ENCODE measurements around the gene RTP2.

The RTP2 gene

GRCh38 chr3:187689984-187690383 lies 12.4 kb downstream of the RTP2 start (continued):
- no peak for TF ChIP-seq CREB5 (CRISPR knock-in tag; IDR thresholded peaks at IDR 0.05; ENCODE audit: low read depth)
- no peak for TF ChIP-seq ESRRG (CRISPR knock-in tag; IDR thresholded peaks at IDR 0.05)
- no peak for TF ChIP-seq ZNF70 (CRISPR knock-in tag; IDR thresholded peaks at IDR 0.05)
- TF ChIP-seq OSR1 (CRISPR knock-in tag; IDR thresholded peaks at IDR 0.05) = no peak
- no peak for TF ChIP-seq POU6F1 (CRISPR knock-in tag; IDR thresholded peaks at IDR 0.05; ENCODE audit: borderline replicate concordance, low read depth)

- no peak for TF ChIP-seq BACH2 (CRISPR knock-in tag; IDR thresholded peaks at IDR 0.05; ENCODE audit: borderline replicate concordance)
- no peak for TF ChIP-seq TOX (CRISPR knock-in tag; IDR thresholded peaks at IDR 0.05; ENCODE audit: borderline replicate concordance)
- no peak for TF ChIP-seq RARB (CRISPR knock-in tag; IDR thresholded peaks at IDR 0.05)
- no peak for TF ChIP-seq ZNF70 (CRISPR knock-in tag; IDR thresholded peaks at IDR 0.05)
- no peak for TF ChIP-seq ZFP30 (CRISPR knock-in tag; IDR thresholded peaks at IDR 0.05)
- TF ChIP-seq CREB5 (CRISPR knock-in tag; IDR thresholded peaks at IDR 0.05; ENCODE audit: low read depth) = no peak
- no peak for TF ChIP-seq CSRNP3 (CRISPR knock-in tag; IDR thresholded peaks at IDR 0.05)
- no peak for ATAC-seq
These were observed 15.6 kb downstream of the RTP2 start for GRCh38 chr3:187686621-187687273.

GRCh38 chr3:187685948-187686347 lies 16.4 kb downstream of the RTP2 start:
- no peak for ATAC-seq
- TF ChIP-seq OSR1 (CRISPR knock-in tag; IDR thresholded peaks at IDR 0.05) (no peak), TSHZ2 (CRISPR knock-in tag; IDR thresholded peaks at IDR 0.05) (no peak), GLIS3 (CRISPR knock-in tag; IDR thresholded peaks at IDR 0.05) (no peak), ZNF8 (CRISPR knock-in tag; IDR thresholded peaks at IDR 0.05) (no peak), ARNTL (CRISPR knock-in tag; IDR thresholded peaks at IDR 0.05; ENCODE audit: borderline replicate concordance, low read depth) (no peak), BACH2 (CRISPR knock-in tag; IDR thresholded peaks at IDR 0.05; ENCODE audit: borderline replicate concordance) (no peak), CSRNP3 (CRISPR knock-in tag; IDR thresholded peaks at IDR 0.05) (no peak)

GRCh38 chr3:187684880-187685279 lies 17.5 kb downstream of the RTP2 start:
- no peak for TF ChIP-seq ESRRG (CRISPR knock-in tag; IDR thresholded peaks at IDR 0.05)
- TF ChIP-seq PPARA (CRISPR knock-in tag; IDR thresholded peaks at IDR 0.05; ENCODE audit: borderline replicate concordance) = no peak
- ATAC-seq = no peak

Measured in SK-N-SH treated with all-trans-retinoic acid at 6 μM for 48 hours (cell line).